ENCODE data around the gene RAB12.

Gene RAB12

DNA sequence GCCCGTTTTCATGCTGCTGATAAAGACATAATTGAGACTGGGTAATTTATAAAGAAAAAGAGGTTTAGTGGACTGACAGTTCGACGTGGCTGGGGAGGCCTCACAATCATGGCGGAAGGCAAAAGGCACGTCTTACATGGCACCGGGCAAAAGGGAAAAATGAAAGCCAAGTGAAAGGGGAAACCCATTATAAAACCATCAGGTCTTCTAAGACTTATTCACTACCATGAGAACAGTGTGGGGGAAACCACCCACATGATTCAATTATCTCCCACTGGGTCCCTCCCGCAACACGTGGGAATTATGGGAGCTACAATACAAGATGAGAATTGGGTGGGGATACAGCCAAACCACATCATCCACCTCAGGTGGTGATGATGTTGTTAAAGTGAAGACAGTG, 3.3 kb upstream of the RAB12 start (continued):
- TF ChIP-seq CSRNP3 (CRISPR knock-in tag; IDR thresholded peaks at IDR 0.05) (no peak), TCF4 (CRISPR knock-in tag; IDR thresholded peaks at IDR 0.05; ENCODE audit: borderline replicate concordance) (no peak)

GRCh38 chr18:8607776-8608742, 1.2 kb upstream of the RAB12 start:
- ATAC-seq = no peak
- TF ChIP-seq, protein P1, sequence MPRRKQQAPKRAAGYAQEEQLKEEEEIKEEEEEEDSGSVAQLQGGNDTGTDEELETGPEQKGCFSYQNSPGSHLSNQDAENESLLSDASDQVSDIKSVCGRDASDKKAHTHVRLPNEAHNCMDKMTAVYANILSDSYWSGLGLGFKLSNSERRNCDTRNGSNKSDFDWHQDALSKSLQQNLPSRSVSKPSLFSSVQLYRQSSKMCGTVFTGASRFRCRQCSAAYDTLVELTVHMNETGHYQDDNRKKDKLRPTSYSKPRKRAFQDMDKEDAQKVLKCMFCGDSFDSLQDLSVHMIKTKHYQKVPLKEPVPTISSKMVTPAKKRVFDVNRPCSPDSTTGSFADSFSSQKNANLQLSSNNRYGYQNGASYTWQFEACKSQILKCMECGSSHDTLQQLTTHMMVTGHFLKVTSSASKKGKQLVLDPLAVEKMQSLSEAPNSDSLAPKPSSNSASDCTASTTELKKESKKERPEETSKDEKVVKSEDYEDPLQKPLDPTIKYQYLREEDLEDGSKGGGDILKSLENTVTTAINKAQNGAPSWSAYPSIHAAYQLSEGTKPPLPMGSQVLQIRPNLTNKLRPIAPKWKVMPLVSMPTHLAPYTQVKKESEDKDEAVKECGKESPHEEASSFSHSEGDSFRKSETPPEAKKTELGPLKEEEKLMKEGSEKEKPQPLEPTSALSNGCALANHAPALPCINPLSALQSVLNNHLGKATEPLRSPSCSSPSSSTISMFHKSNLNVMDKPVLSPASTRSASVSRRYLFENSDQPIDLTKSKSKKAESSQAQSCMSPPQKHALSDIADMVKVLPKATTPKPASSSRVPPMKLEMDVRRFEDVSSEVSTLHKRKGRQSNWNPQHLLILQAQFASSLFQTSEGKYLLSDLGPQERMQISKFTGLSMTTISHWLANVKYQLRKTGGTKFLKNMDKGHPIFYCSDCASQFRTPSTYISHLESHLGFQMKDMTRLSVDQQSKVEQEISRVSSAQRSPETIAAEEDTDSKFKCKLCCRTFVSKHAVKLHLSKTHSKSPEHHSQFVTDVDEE (CRISPR knock-in tag; IDR thresholded peaks at IDR 0.05) = no peak
- TF ChIP-seq RARB (CRISPR knock-in tag; IDR thresholded peaks at IDR 0.05) (no peak), ZNF565 (CRISPR knock-in tag; conservative IDR thresholded peaks at IDR 0.05; ENCODE audit: low read depth) (no peak), GLIS3 (CRISPR knock-in tag; IDR thresholded peaks at IDR 0.05) (no peak), ZFP30 (CRISPR knock-in tag; IDR thresholded peaks at IDR 0.05) (no peak), OSR1 (CRISPR knock-in tag; IDR thresholded peaks at IDR 0.05) (no peak), TCF4 (CRISPR knock-in tag; IDR thresholded peaks at IDR 0.05; ENCODE audit: borderline replicate concordance) (no peak), ESRRG (CRISPR knock-in tag; IDR thresholded peaks at IDR 0.05) (no peak), CREB5 (CRISPR knock-in tag; IDR thresholded peaks at IDR 0.05; ENCODE audit: low read depth) (no peak), ZNF70 (CRISPR knock-in tag; IDR thresholded peaks at IDR 0.05) (no peak), BACH2 (CRISPR knock-in tag; IDR thresholded peaks at IDR 0.05; ENCODE audit: borderline replicate concordance) (no peak), CSDC2 (CRISPR knock-in tag; IDR thresholded peaks at IDR 0.05) (no peak), ISL1 (CRISPR knock-in tag; IDR thresholded peaks at IDR 0.05) (no peak), ZNF8 (CRISPR knock-in tag; IDR thresholded peaks at IDR 0.05) (no peak), ZC3H10 (CRISPR knock-in tag; IDR thresholded peaks at IDR 0.05) (no peak), ZFP3 (CRISPR knock-in tag; IDR thresholded peaks at IDR 0.05) (no peak), CSRNP3 (CRISPR knock-in tag; IDR thresholded peaks at IDR 0.05) (no peak), PPARA (CRISPR knock-in tag; IDR thresholded peaks at IDR 0.05; ENCODE audit: borderline replicate concordance) (no peak), SNAI2 (CRISPR knock-in tag; IDR thresholded peaks at IDR 0.05) (no peak)

DNA sequence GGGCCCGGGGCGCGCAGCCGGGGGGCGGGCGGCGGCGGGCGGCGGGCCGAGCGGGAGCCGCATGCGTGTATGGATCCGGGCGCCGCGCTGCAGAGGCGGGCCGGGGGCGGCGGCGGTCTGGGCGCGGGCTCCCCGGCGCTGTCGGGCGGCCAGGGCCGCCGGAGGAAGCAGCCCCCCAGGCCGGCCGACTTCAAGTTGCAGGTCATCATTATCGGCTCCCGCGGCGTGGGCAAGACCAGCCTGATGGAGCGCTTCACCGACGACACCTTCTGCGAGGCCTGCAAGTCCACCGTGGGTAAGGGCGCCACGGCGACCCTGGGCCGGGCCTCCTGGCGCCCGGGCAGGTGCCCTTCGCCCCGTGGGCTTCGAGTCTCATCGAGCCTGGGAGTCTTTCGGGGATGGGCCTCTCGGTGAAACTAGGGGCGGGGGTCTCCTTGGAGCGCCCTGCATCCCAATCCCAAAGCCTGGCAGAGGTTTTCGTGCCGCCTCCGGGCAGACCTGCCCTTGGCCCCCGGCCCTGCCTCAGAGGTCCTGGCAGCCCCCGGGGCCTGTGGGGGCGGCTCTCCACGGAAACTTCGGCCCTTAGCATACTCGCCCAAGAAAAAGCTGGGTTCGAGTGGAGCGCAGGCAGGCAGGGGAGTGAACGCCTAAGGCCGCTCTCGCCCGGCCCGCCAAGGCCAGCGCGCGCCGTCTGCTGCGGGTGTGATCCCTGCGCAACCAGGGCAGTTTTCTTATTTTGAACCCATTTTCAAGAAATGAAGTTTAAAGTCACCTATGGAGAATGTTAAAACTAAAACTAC, 622 bp downstream of the RAB12 start:
- TF ChIP-seq ZFP30 (CRISPR knock-in tag; IDR thresholded peaks at IDR 0.05) = no peak
- no peak for TF ChIP-seq ISL1 (CRISPR knock-in tag; IDR thresholded peaks at IDR 0.05)
- no peak for TF ChIP-seq ZNF70 (CRISPR knock-in tag; IDR thresholded peaks at IDR 0.05)
- ATAC-seq = peak; percentile 60

DNA sequence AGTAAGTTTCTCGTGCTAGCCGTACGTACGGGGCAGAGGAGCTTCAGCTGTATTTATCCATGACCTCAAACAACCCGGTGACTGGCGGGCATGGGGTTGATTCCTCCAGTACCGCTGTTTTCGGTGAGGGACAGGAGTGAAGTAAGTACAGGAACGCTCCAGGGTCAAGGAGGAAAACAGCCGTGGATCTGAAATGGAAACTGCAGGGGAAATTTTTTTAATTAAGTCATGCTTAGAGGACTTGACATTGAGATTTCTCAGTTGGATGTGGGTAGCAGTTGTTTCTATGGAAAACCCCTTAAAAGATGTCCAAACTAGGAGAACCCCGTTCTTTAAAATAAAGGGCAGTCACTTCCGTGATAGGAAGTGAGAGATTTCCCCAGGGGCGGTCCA, 1.2 kb downstream of the RAB12 start:
- peak; percentile 22 for ATAC-seq
- TF ChIP-seq CSDC2 (CRISPR knock-in tag; IDR thresholded peaks at IDR 0.05) (no peak), ZNF565 (CRISPR knock-in tag; conservative IDR thresholded peaks at IDR 0.05; ENCODE audit: low read depth) (no peak), POU6F1 (CRISPR knock-in tag; IDR thresholded peaks at IDR 0.05; ENCODE audit: borderline replicate concordance, low read depth) (no peak), ESRRG (CRISPR knock-in tag; IDR thresholded peaks at IDR 0.05) (no peak), ISL1 (CRISPR knock-in tag; IDR thresholded peaks at IDR 0.05) (no peak), TCF4 (CRISPR knock-in tag; IDR thresholded peaks at IDR 0.05; ENCODE audit: borderline replicate concordance) (no peak), OSR1 (CRISPR knock-in tag; IDR thresholded peaks at IDR 0.05) (no peak), PATZ1 (CRISPR knock-in tag; IDR thresholded peaks at IDR 0.05; ENCODE audit: borderline replicate concordance) (no peak), SNAI2 (CRISPR knock-in tag; IDR thresholded peaks at IDR 0.05) (no peak), ZFP3 (CRISPR knock-in tag; IDR thresholded peaks at IDR 0.05) (no peak), BACH2 (CRISPR knock-in tag; IDR thresholded peaks at IDR 0.05; ENCODE audit: borderline replicate concordance) (no peak), CREB5 (CRISPR knock-in tag; IDR thresholded peaks at IDR 0.05; ENCODE audit: low read depth) (no peak)

Data from SK-N-SH treated with all-trans-retinoic acid at 6 μM for 48 hours (cell line).